Stimulated activated CD4-positive, alpha-beta T cell treated with anti-CD3 and anti-CD28 coated beads, Interleukin-2, amount 100 ng/mL, for 4 hours (primary cell): ENCODE results near the gene IL27RA.

ENCODE experiments used
- DNase-seq: peaks from one replicate; pipeline ENCODE4 v3.0.0-alpha.2; 2020; ENCODE audit warnings: low read depth

The IL27RA gene

DNA sequence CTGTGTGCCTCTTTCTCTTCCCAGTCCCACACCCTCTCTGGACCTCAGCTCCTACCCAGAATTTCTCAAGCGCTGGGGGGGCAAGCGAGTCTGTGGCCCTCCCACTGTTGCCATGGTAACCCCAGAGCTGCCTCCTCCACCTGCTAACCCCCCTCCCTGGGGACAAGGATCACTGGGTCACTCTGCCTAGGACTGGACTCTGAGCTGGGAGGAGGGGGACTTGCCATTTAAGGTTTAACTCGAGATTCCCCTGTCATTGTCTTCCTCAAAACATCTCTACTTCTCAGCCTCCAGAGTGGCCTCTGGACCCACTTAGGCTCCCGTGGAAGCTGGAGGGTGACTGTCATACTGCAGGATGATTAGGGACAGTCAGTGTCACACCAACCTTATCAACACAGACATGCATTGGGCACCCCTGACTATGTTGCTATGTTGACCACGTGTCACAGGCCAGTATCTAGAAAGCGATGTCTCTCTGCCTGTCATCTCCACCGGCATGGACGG lies 28.1 kb downstream of the IL27RA start:
- no peak for DNase-seq

DNA sequence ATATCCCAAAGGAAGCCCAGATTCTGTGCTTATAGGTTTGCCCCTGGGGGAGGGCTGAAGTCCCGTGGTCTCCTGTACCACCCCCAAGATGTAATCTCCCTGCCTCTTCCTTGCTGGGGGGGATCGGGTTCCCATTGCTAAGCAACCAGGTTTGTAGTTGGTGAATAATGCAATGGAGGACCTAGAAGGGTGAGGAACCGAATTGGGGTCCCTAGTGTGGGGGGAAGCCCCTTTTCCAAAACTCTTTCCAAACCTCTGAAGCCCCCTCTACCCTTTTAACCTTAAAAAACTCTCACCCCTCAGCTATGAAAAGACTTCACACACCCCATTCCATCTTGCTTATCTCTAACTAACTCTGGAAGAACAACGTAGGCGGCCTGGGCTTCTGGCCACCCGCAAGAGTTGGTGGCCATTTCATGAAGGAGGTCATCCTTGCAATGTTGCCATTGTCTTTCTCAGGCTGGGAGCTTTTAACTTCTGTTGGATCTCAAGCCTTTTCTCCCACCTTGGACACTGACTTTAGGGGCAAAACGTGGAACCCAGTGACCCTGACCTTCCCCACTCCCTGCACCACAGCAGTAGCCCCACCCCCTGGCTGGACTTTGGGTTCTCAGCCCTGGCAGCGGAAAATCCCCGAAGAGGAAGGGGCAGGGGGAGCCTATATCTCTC lies 29.7 kb downstream of the IL27RA start:
- DNase-seq = no peak

DNA sequence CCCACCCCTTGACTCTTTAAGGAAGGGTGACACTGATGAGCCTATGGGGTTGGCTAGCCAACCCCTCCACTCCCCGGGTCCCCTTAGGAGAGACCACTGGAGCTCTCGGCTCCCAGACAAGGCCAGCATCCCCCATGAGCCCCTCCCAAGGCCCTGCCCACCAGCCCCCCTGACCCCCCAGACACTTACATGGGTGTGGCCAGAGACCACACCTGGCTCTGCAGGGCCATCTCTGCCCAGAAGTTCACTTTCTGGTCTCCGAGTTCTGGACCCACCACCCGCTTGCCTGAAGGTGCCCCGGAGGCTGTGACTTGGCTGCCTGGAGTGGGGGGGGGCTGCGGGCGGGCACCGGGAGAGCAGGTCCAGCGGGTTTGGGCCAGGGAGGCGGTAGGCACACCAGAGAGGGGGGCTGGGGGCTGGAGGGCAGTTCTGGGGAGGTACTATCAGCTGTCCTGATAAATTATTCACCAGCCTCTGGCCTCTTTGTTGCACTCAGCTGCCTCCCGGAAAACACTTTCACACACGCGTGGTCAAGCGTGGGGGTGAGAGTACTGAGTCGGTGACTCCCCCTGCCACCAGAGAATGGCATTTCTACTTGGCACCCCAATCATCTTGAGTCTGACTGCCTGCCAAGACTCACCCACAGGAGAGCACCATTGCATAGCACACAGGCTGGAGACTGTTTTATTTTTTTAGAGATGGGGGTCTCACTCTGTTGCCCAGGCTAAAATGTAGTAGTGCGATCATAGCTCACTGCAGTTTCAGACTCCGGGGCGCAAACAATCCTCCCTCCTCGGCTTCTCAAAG lies 30.4 kb downstream of the IL27RA start, which contains the start of gene PALM3:
TSS of gene PALM3 (minus strand) at position 326 of the 807 bp plus-strand sequence. CDS start at position 230, 96 bp downstream.
- no peak for DNase-seq

DNA sequence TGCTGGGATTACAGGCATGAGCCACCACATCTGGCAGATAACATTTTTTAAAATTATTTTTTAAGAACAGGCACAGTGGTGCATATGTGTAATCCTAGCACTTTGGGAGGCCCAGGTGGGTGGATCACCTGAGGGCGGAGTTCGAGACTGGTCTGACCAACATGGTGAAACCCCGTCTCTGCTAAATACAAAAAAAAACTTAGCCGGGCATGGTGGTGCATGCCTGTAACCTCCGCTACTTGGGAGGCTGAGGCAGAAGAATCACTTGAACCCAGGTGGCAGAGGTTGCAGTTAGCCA lies 30.9 kb downstream of the IL27RA start:
- no peak for DNase-seq

DNA sequence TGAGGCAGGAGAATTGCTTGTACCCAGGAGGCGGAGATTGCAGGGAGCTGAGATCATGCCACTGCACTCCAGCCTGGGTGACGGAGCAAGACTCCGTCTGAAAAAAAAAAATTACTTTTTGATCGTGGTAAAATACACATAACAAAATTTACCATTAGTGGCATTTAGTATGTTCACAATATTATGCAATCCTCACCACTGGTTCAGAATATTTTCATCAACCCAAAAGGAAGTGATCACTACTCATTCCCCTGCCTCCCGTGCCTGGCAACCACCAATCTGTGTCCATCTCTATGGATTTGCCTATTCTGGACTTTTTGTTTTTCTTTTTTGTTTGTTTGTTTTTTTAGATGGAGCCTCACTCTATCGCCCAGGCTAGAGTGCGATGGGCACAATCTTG lies 31.5 kb downstream of the IL27RA start:
- DNase-seq = no peak

DNA sequence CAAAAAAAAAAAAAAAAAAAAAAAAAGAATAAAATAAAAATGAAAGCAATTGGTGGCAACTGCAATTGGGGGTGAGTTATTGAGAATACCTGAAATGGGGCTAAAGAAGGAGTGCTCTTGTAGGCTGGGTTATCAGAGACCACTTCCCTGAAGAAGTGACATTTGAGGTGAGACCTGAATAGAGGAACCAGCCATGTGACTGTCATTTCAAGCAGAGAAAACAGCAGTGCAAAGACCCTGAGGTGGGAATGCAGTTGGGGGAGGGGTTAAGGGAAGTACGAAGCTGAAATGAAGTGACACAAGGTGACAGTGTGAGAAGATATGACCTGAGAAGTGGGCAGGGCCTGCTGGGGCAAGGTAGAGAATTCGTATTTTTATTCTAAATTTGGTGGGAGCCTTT lies 34.6 kb downstream of the IL27RA start:
- DNase-seq = no peak

DNA sequence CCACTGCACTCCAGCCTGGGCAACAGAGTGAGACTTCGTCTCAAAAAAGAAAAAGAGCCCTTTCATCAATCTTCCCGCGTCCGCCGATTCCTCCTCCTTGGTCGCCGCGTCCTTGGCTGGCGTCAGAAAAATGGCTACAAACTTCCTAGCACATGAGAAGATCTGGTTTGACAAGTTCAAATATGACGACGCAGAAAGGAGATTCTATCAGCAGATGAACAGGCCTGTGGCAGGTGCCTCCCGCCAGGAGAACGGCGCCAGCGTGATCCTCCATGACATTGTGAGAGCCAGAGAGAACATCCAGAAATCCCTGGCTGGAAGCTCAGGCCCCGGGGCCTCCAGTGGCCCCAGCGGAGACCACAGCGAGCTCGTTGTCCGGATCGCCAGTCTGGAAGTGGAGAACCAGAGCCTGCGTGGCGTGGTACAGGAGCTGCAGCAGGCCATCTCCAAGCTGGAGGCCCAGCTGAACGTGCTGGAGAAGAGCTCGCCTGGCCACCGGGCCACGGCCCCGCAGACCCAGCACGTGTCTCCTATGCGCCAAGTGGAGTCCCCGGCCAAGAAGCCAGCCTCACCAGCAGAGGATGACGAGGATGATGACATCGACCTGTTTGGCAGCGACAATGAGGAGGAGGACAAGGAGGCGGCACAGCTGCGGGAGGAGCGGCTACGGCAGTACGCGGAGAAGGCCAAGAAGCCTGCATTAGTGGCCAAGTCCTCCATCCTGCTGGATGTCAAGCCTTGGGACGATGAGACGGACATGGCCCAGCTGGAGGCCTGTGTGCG lies 38.9 kb downstream of the IL27RA start:
- no peak for DNase-seq

DNA sequence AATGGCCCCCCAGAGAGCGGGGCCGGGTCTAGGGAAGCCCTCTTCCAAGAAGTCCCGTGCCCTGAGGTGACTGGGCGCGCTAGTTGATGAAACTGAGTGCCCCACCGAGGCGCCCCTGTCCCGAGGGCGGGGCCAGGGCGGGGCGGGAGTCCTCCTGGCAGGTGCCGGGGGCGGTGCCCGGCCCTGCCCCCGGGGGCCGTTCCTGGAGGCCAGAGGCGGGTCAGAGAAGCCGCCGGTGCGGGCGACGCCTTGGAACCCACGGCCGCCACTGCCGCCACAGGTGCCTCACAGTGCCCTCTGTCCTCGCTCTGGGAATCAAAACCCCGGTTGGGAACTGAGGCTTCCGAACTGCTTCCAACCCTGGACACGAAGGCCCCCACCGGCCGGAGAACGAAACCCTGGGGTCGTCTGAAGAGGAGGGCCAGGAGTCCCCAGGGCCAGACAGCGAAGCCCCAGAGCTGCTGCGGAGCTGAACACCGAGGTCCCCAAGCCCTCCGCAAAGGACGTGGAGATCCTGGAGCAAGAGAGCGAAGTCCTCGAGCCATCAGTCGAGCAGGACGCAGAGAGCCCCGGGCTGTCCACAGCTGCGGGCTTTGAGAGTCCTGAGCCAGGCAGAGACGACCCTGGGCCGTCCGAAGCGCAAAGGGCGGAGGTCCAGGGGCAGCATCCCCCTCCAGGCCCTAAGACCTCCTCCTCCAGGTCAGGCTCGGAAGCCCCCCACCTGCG lies 41.1 kb downstream of the IL27RA start, which contains the start of gene MISP3:
TSS of gene MISP3 (plus strand) at position 252 of the 726 bp plus-strand sequence. CDS start 524 bp downstream, outside the sequence.
- no peak for DNase-seq

DNA sequence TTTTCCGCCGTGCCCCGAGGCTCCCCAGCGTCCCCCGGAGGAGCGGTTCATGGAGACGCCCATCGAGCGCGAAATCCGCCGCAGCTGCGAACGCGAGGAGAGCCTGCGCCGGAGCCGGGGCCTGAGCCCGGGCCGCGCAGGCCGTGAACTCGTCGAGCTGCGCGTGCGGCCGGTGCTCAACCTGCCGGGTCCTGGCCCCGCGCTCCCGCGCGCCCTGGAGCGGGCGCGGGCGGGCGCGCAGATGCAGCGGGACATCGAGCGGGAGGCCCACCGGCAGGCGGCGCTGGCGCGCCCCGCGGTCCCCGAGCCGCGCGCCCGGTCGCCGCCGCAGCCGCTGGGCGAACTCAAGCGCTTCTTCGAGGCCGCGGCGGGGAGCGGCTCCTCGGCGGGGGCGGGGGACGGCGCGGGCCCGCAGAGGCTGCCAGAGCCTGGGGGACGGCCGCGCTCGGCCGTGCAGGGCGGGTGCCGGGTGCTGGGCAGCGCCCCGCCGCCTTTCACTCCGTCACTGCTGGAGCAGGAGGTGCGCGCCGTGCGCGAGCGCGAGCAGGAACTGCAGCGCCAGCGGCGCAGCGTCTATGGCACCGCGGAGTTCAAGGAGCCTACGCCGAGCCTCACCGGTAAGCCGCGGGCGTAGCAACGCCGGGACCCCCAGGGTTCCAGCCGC lies 41.8 kb downstream of the IL27RA start:
- peak; percentile 65 for DNase-seq

DNA sequence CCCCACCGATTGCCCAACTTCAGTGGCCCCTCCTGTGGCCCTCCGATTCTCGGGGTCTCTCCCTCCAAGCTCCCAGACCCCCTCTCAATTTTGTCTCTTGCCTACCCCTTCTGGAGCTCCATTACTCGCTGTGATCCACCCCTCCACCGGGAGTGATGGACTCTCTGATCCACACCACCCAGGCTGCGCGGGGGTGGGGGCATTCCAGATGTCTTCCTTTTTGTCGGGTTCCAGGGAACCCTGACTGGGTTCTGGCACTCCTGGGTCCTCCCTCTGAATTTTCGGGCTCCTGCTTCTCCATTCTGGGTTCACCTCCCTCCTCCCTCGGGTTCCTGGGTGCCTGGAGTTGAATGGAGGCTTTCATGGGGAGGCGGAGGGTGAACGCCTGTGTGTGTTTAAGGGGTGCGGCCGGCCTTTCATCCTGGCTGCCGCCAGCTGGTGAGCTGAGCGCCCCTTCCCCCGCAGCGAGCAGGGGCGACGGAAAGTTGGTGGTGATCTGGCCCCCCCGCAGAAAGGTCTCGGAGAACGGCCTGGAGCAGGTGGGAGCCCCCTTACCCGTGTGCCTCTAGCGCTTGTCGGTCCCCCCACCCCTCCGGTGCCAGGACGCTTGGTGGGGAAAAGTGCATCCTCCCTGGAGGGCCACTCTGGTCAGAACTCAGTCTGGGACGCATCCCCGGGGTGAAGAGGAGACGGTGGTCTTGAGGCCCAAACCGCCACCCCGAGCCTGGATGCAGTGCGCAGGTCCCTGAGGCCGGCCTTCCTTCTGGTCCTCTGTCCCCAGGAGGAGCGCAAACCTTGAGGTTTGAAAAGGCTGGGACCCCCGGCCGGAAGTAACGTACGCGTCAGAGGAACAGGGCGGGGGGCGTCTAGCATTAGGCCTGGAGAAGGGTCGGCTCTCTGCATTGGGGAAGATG lies 42.6 kb downstream of the IL27RA start:
- no peak for DNase-seq

DNA sequence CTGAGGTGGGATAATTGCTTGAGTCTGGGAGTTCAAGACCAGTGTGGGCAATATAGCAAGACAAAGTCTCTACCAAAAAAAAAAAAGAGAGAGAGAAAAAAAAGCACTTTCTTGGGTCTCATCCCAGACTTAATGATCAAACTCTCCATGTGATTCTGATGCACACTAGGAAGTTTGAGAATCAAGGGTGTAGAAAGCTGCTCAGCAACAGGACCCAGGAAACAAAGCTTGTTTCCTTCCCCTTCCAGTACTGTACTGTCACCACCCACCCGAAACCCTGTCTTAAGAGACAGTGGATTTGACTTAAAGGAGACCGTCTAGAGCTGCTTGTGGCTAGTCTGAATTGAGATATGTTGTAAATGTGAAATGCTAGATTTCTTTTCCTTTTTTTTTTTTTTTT lies 46.8 kb downstream of the IL27RA start:
- no peak for DNase-seq

DNA sequence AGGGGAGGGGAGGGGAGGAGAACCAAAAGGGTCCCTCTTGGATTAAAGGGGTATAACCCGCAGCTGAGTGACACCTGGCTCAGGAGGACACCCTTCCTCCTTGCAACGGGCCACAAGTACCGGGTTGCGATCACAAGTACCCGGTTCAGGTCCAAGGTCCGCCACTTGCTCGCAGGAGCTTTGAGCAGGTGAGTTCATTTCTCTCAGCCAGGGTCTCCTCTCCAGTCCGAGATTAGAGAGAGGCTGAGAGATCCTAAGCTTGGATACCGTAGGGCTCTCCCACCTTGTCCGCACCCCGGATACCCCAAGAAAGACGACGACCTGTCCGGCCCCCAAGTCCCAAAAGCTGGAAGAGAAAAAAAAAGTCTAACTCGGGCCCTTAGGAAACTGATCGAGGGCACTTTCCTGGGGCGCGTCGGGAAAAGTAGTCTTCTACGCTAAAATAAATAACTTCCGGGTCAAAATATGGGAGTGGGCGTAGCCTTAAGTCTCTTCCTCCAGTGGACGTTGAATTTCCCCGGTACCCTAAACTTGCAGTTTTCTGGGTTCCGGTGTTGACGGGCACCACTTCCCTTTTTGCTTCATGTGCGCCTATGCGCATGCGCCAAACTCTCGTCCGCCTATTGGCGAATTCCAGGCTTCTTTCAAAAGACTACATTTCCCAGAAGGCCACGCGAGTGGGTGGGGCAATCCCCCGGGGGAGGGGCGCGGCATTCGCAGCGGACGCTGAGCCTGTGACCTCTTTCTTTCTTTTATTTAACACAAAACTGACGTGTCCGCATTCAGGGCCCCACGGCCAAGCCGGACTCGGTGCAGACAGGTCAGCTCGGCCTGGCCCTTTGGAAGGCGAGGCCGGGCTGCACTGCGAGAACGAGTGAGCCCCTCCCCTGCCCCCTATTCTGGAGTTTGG lies 49.6 kb downstream of the IL27RA start:
- DNase-seq = peak; percentile 99

DNA sequence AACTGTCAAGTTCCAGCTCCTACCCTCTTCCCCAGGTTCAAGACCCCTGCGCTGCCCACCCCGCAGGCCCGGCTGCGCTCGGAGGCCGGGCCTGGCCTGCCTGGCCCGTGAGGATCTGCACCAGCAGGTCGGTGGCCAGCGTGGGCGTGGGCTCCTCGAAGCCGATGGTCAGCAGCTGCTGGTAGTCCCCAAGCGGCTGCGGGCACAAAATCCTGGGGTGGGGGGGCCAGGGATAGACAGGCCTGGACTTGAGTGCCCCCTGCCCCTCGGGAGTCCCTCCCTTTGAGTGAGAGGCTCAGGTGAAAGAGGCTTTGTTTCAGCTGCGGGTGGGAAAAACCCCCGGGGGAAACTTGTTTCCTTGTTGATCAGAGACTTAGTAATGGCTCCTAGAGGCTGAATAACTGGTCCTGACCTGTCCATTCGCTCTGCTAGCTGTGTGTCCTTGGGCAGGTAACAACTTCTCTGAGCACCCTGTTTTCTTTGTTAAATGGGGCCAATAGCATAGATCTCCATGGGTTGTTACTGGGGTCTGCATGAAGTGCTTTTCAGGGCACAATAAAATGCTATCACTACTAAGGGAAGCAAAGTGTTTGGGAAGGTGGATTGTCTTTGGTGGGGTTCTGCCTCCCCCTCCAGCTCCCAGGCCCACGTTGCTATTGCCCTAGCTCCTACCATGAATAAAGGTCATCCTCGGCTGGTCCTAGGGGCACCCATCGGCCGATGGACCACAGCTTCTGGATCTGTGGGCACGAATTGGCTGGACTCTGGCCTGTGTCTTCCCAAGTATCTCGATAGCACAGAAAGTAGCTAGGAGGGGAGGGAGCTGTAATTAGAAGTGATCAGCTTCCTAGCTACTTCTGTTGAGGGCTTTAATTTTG lies 50.5 kb downstream of the IL27RA start:
- DNase-seq = no peak

DNA sequence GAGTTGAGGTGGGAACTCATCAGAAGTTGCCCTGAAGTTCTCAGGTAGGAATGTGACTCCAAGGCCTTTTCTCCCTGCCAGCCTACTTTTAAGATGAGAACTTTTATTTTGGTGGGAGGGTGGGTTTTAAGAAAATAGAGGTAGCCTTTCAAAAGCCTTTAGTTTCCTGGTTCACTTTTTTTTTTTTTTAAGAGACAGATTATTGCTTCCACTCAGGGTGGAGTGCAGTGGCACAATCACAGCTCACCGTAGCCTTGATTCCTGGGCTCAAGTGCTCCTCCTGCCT lies 51.1 kb downstream of the IL27RA start:
- DNase-seq = no peak

DNA sequence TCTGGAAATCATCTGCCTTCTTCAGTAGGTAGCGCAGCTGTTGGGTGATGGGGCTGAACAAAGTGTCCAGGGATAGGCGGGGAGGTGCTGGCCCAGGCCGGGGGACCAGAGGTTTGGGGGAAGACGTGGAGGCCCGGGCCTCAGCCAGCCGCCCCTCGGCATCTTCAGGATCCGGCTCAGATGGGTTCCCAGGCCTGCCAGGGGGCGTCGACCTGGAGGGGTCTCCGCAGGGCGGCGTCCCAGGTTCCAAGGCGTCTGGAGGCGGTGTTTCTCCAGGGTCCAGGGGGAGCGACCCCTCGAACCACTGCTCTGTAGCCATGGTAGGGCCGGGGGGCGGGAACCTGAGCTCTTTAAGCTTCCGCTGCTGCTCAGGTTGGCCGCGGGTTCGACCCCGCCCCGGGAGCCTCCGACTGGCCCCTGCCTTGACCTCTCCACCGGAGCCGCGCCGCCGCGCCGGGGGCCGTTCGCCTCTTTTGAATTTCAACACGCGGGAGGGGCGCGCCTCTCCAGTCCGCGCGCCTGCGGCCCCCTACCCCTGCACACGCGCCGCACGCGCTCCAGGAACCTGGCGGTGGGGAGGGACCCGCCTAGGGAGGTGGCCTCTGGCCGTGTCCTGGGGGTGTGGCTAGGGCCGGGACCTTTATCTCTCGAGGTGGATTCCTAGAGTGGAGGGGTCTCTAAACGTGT lies 53.9 kb downstream of the IL27RA start, which contains the start of gene C19orf67:
TSS of gene C19orf67 (minus strand) at position 475 of the 687 bp plus-strand sequence. CDS start at position 319, 156 bp downstream.
- DNase-seq = no peak

DNA sequence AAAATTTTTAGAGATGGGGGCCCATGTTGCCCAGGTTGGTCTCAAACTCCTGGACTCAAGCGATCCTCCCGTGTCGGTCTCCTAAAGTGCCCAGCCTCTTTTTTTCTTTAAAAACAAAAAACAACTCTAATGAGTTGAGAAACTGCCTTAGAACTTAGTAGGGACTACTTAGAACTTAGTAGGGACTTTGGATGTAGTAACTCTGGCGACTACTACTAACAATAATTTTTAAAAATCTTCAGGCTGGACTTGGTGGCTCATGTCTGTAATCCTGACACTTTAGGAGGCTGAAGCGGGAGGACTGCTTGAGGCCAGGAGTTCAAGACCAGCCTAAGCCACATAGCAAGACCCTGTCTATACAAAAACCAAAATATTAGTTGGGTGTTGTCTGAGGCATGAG lies 54.5 kb downstream of the IL27RA start:
- DNase-seq = no peak

DNA sequence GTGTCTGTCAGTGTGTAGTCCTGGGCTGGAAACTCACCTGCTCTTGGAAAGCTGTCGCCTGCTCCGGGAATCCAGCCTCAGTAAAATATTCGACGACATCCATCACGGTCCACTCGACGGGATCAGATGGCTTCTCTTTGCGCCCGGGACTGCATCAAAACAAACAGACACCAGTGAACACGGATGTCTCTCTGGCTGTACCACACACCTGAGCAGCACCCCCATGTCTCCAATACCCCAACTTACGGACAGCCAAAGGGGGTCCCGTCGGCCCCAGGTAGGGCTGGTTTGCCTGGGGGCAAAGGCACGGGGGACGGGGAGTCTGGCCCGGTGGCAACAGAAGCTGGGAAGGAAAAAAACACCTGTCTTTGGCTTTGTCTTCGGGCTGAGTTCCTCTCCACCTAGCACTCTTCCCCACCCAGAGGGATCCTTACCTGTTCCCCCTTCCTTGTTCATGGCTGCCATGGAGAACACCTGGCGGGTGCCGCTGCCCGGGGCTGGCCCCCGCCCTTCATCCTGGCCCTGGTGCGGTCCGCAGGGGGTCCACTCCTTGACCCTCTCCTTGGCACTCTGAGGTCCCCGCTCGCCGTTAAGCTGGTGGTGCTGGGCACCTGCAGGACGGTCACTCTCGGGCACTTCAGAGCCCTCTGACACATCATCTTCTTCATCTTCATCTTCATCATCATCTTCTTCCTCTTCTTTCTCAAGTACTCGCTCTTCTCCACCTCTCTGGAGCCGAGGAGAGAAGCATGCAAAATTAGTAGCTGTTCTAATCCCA lies 57.3 kb downstream of the IL27RA start:
- no peak for DNase-seq
